HG03571 (cell line): Measurements from ENCODE around the gene LMNTD2.

Experiments
- ATAC-seq: cut with Tn5 transposase; IDR thresholded peaks from one replicate; pipeline ENCODE4 v1.9.1; 2021; ENCODE audit not compliant: unreplicated experiment

LMNTD2 gene

DNA sequence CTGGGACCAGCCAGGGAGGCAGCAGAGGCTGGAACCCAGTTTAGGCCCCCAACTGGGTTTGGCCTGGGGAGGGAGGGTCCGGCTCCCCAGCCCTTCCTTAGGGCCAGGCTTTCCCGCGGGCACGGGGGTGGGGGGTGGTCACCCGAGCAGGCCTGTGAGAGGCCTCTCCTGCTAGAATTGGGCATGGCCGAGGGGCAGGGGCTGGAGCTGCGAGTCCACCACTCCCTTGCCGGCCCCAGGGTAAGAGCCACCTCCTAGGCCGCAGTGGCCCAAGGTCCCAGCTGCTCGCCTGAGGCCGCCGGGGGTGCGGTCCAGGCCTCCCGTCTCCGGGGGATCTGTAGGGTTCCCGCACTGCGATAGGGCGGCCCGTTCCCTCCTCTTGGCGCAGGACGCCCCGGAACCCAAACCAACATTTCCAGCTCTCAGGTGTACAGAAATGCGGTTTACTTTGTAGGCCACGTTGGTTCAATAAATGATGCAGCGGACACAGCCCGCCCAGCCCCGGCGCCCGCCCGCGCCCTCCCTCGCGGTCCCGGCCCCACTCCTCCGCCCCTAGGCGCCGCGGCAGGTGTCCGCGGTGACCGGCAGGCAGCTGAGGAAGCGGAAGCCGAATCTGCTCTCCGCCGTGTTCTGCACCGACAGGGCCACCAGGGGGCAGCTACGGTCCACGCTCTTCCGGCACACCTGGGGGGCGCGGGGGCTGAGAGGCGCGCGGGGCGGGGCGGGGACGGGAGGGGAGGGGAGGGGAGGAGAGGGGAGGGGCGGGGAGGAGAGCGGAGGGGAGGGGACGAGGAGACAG is 5.9 kb downstream of the LMNTD2 start:
- no peak for ATAC-seq

GRCh38 chr11:553988-554340 is 6.6 kb downstream of the LMNTD2 start:
- ATAC-seq = no peak

- no peak for ATAC-seq
These were observed 7.2 kb downstream of the LMNTD2 start for GRCh38 chr11:553083-553987.

GRCh38 chr11:551596-551995 is 8.9 kb downstream of the LMNTD2 start:
- ATAC-seq = no peak

GRCh38 chr11:551131-551530 is 9.4 kb downstream of the LMNTD2 start:
- no peak for ATAC-seq

- no peak for ATAC-seq
These were observed 9.8 kb downstream of the LMNTD2 start for GRCh38 chr11:550746-551085.

- ATAC-seq = no peak
These were observed 10.4 kb downstream of the LMNTD2 start for GRCh38 chr11:550021-550745.

- ATAC-seq = no peak
These were observed 11.6 kb downstream of the LMNTD2 start for GRCh38 chr11:548700-549603.

GRCh38 chr11:545171-545570 is 15.4 kb downstream of the LMNTD2 start:
- no peak for ATAC-seq

- ATAC-seq = no peak
These were observed 15.7 kb downstream of the LMNTD2 start for GRCh38 chr11:544817-545166.

DNA sequence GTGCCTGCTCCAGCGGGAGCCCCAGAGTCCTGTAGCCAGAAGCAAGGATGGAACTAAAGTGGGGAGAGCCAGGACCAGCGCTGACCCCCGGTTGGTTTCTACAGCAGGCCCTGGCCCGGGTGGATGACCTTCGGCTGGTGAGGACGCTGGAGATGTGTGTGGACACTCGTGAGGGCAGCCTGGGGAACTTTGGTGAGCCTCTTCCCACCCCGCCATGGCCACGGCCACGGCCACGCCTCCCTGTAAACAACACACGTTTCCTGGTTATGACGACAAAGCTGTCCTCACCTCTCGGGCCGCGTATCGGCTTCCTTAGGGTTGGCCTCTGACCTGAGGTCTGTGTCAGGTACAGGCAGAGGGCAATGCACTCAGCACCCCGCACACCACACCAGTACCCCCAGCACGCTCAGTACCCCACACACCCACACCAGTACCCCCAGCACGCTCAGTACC is 19.1 kb downstream of the LMNTD2 start:
- ATAC-seq = no peak

- ATAC-seq = no peak
These were observed 19.7 kb downstream of the LMNTD2 start for GRCh38 chr11:540583-541432.

- ATAC-seq = no peak
These were observed 20.5 kb downstream of the LMNTD2 start for GRCh38 chr11:539971-540481.

- no peak for ATAC-seq
These were observed 22.0 kb downstream of the LMNTD2 start for GRCh38 chr11:538431-539051.

GRCh38 chr11:537622-538430 is 22.7 kb downstream of the LMNTD2 start:
- ATAC-seq = no peak

GRCh38 chr11:536841-537621 is 23.5 kb downstream of the LMNTD2 start, which contains the start of gene LRRC56:
LRRC56 (plus strand) TSS chr11:537527; CDS start chr11:540685, 3,158 bp downstream.
- ATAC-seq = peak; percentile 44
